GM12873 (cell line): ENCODE measurements around the gene GNG8.

Experiments used
- CTCF ChIP-seq: IDR thresholded peaks from 2 replicates; pipeline ENCODE4 v1.5.1; 2012; ENCODE audit warnings: low read depth, mild to moderate bottlenecking, moderate library complexity, low read length, control low read depth; ENCODE audit not compliant: insufficient read depth; ENCODE audit errors: missing control alignments

The GNG8 gene

GRCh38 chr19:46626446-46626845, 9.6 kb downstream of the GNG8 start:
- TF ChIP-seq CTCF, result no peak

- TF ChIP-seq CTCF, result no peak
These were observed 10.3 kb downstream of the GNG8 start for GRCh38 chr19:46625731-46626130.

- TF ChIP-seq CTCF, result no peak
These were observed 10.9 kb downstream of the GNG8 start, which contains the start of gene PTGIR for GRCh38 chr19:46624958-46625661. Gene PTGIR (minus strand): TSS chr19:46625089. CDS start chr19:46624225, 864 bp downstream.

- no peak for TF ChIP-seq CTCF
These were observed 12.0 kb downstream of the GNG8 start for GRCh38 chr19:46623915-46624502.

- TF ChIP-seq CTCF, result no peak
These were observed 13.9 kb downstream of the GNG8 start for GRCh38 chr19:46622118-46622446.

- peak; percentile 12 for TF ChIP-seq CTCF
These were observed 14.5 kb downstream of the GNG8 start for GRCh38 chr19:46621191-46622117.

- no peak for TF ChIP-seq CTCF
These were observed 15.3 kb downstream of the GNG8 start for GRCh38 chr19:46620716-46621115.
